Sigmoid colon (tissue), 4 donors: ENCODE results near the gene DMXL2.

Source experiments
- CTCF ChIP-seq, 4 experiments: fragments of 450-650 bp in 3 of 4; fragments of 200-600 bp in 1 of 4; IDR thresholded peaks; one replicate each; pipeline ENCODE4 v1.5.1; 2016 to 2019; ENCODE audit warnings: antibody characterized with exemption in 4 of 4, mild to moderate bottlenecking in 3 of 4, moderate library complexity in 2 of 4
- EP300 ChIP-seq, 4 donors: sonication (generic); formaldehyde crosslinking; IDR thresholded peaks; one replicate each; pipeline ENCODE4 v1.6.1; 2017; ENCODE audit warnings: antibody characterized with exemption in 4 of 4
- POLR2A ChIP-seq, 2 donors: fragments of 450-650 bp; IDR thresholded peaks; one replicate each; pipeline ENCODE4 v1.6.1; 2016; ENCODE audit warnings: antibody characterized with exemption in 2 of 2, mild to moderate bottlenecking in 2 of 2, moderate library complexity in 2 of 2
- POLR2AphosphoS5 ChIP-seq, 4 donors: sonication (generic); formaldehyde crosslinking; IDR thresholded peaks; one replicate each; pipeline ENCODE4 v1.6.1; 2017; ENCODE audit warnings: antibody characterized with exemption in 4 of 4

DNA sequence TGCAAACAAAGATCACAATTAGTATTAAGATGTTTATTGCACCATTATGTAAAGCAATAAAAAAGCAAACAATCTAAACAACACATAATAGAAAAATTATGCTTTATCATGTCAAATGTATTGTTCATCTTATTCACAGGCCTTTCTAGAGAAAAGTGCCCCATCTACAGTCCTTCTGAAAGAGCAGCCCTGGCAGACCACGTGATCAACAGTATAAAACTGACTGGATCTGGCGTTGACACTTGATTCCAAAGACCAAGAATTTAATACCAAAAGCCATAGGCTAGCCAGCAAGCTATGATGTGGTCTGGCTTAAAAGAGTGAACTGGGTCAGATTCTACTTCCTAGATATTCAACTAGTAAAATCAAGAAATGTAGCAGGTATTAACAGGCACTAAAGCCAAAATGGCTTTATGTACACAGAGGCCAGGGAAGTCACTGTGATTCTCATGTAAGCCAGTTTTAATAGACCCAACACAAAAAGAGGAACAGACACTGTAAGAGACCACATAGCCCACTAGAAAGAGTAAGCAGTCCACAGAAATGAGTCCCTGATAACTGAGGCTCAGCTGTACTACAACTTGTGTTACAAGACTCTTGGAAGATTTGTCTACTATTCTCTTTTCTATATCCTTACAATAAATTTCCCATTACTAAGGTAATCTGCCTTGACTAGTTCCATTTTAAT lies 32.5 kb downstream of the DMXL2 start:
- TF ChIP-seq CTCF (IDR thresholded peaks at IDR 0.05), result no peak
- no peak for TF ChIP-seq POLR2AphosphoS5 (IDR thresholded peaks at IDR 0.05)
- TF ChIP-seq POLR2A (IDR thresholded peaks at IDR 0.05), result no peak
- TF ChIP-seq EP300 (IDR thresholded peaks at IDR 0.05), result no peak
